Stomach (tissue), 4 donors: ENCODE results near the gene FREM2.

Experiments used
- CTCF ChIP-seq, 7 experiments: fragments of 450-650 bp in 4 of 7; fragments of 200-600 bp in 3 of 7; sonication (generic) in 3 of 7; IDR thresholded peaks; one replicate each; pipeline ENCODE4 v1.5.1; 2016 to 2019; ENCODE audit warnings: antibody characterized with exemption in 7 of 7, control low read depth in 2 of 7, mild to moderate bottlenecking in 1 of 7
- POLR2A ChIP-seq, 4 donors: fragments of 450-650 bp; IDR thresholded peaks; one replicate each; pipeline ENCODE4 v1.6.1; 2016; ENCODE audit warnings: antibody characterized with exemption in 4 of 4, control low read depth in 2 of 4, mild to moderate bottlenecking in 1 of 4, moderate library complexity in 1 of 4

- TF ChIP-seq CTCF (IDR thresholded peaks at IDR 0.05) (no peak), POLR2A (IDR thresholded peaks at IDR 0.05) (no peak)
Measured at GRCh38 chr13:38850868-38851626, 164.2 kb downstream of the FREM2 start.
